T-cell (primary cell): ENCODE measurements around the gene GPD2. TPM values are rescaled to one million over a fixed set of nuclear protein-coding genes. Genes with fewer than 3 reads are reported as not detected.
"Not testable (repeated sequence)": the region's sequence is repeated elsewhere in the genome, so short reads cannot be mapped to it uniquely, and the experiment has no call there.

Source experiments
- ATAC-seq, 4 experiments: fragments of 200-7000 bp in 3 of 4; fragments of 150-1000 bp in 1 of 4; cut with Tn5 transposase; replicated peaks in 1 of 4; 1 replicate in 3 of 4; 2 replicates in 1 of 4; pipeline ENCODE4 v1.10.0; 2021; ENCODE audit warnings: moderate library complexity in 3 of 4, mild to moderate bottlenecking in 2 of 4, moderate number of reproducible peaks in 1 of 4
- CTCF ChIA-PET, 2 donors: fragments of 300-600 bp; sonication (Branson Sonifier 250); formaldehyde crosslinking; loops; one replicate each; lab custom pipeline; 2022; ENCODE audit warnings: antibody characterized with exemption in 2 of 2; lab: Charles Lee
- POLR2A ChIA-PET, 2 donors: fragments of 300-600 bp; sonication (Branson Sonifier 250); formaldehyde crosslinking; loops; one replicate each; lab custom pipeline; 2022; ENCODE audit warnings: antibody characterized with exemption in 2 of 2; lab: Charles Lee
- DNase-seq, 35 experiments: peaks; one replicate each; pipeline versions ENCODE4 v3.0.0 to v3.0.0-alpha.2; 2013 to 2023
- H3K27ac ChIP-seq: one replicate; pipeline ENCODE4 v1.5.1; 2013; ENCODE audit warnings: low read length
- H3K27me3 ChIP-seq, 2 experiments: replicated peaks in 1 of 2; 1 replicate in 1 of 2; 2 replicates in 1 of 2; pipeline versions ENCODE4 v1.6.1 to v1.7.0; 2013; ENCODE audit warnings: low read length in 1 of 2, mixed read lengths in 1 of 2; ENCODE audit not compliant: control insufficient read depth in 2 of 2, insufficient read depth in 2 of 2; ENCODE audit errors: extremely low read depth in 1 of 2
- H3K36me3 ChIP-seq, 2 donors: 1 replicate in 1 of 2; 2 replicates in 1 of 2; pipeline versions ENCODE4 v1.6.1 to v1.7.0; 2013; ENCODE audit warnings: low read length in 1 of 2; ENCODE audit not compliant: control insufficient read depth in 2 of 2, insufficient read depth in 1 of 2; ENCODE audit errors: extremely low read depth in 1 of 2
- H3K4me1 ChIP-seq, 2 experiments: 1 replicate in 1 of 2; 2 replicates in 1 of 2; pipeline versions ENCODE4 v1.6.1 to v1.7.0; 2013; ENCODE audit warnings: low read length in 2 of 2, mixed read lengths in 1 of 2; ENCODE audit not compliant: insufficient read depth in 2 of 2, control insufficient read depth in 1 of 2; ENCODE audit errors: extremely low read depth in 1 of 2
- H3K4me3 ChIP-seq, 2 donors: 1 replicate in 1 of 2; 2 replicates in 1 of 2; pipeline versions ENCODE4 v1.5.1 to v1.7.0; 2013; ENCODE audit warnings: mild to moderate bottlenecking in 2 of 2, low read length in 1 of 2, moderate library complexity in 1 of 2; ENCODE audit not compliant: control insufficient read depth in 1 of 2; ENCODE audit errors: extremely low read depth in 1 of 2
- H3K9me3 ChIP-seq: 2 replicates; pipeline ENCODE4 v1.7.0; 2013
- H3K27ac Mint-ChIP-seq, 2 donors: one replicate each; pipeline ENCODE4 v1.8.0; 2020 to 2021; ENCODE audit warnings: mild to moderate bottlenecking in 2 of 2, mixed read lengths in 2 of 2
- H3K27me3 Mint-ChIP-seq, 2 donors: one replicate each; pipeline ENCODE4 v1.8.0; 2021 to 2022; ENCODE audit warnings: mixed read lengths in 2 of 2
- H3K36me3 Mint-ChIP-seq: one replicate; pipeline ENCODE4 v1.8.0; 2021; ENCODE audit warnings: mixed read lengths
- H3K4me1 Mint-ChIP-seq, 3 donors: one replicate each; pipeline ENCODE4 v1.8.0; 2020 to 2022; ENCODE audit warnings: mixed read lengths in 3 of 3, mild to moderate bottlenecking in 1 of 3
- H3K4me3 Mint-ChIP-seq, 3 donors: one replicate each; pipeline ENCODE4 v1.8.0; 2020 to 2022; ENCODE audit warnings: mild to moderate bottlenecking in 3 of 3, mixed read lengths in 3 of 3, moderate library complexity in 3 of 3
- H3K9me3 Mint-ChIP-seq, 3 donors: one replicate each; pipeline ENCODE4 v1.8.0; 2020 to 2022; ENCODE audit warnings: mixed read lengths in 3 of 3
- WGBS: methylation state at CpG from one replicate; pipeline ENCODE4 v1.1.5; 2013; ENCODE audit warnings: missing lambda C conversion rate; ENCODE audit not compliant: insufficient coverage; 5-methylcytosine and 5-hydroxymethylcytosine counted together
- total RNA-seq, 35 experiments: library from RNA in 6 of 35; stranded (reverse) in 6 of 35; fragments of 120-200 nt in 1 of 35; gene quantifications; one replicate each; pipeline versions ENCODE4 v1.2.1 to v1.2.4 and lab custom pipeline; 2013 to 2026

GPD2 gene
- total RNA-seq, 5 donors from 2014 or later (not counting 1 experiment from before 2014, with no cell fraction given), result 9.2 to 12.8 (median 10.5) TPM

- no peaks in the 10 kb centered on the region for H3K9me3 Mint-ChIP-seq
- ATAC-seq (no peak), DNase-seq (no peak)
- Histone ChIP-seq H3K4me1 (no peaks in the 10 kb centered on the region), H3K9me3 (no peaks in the 10 kb centered on the region), H3K27me3 (no peaks in the 10 kb centered on the region), H3K4me3 (no peak overlapping the region), H3K36me3 (no peaks in the 10 kb centered on the region), H3K27ac (no peak overlapping the region)
- H3K4me1 Mint-ChIP-seq, result no peaks in the 10 kb centered on the region
- no CpG with 5 or more reads among the region's 1 CpG for WGBS
- H3K27me3 Mint-ChIP-seq, result peaks cover 3 to 5% of the 10 kb centered on the region in 2 donors
- ChIA-PET POLR2A (no interaction called here), CTCF (no interaction called here)
- no peak overlapping the region for H3K27ac Mint-ChIP-seq
- H3K4me3 Mint-ChIP-seq, result no peak overlapping the region
- H3K36me3 Mint-ChIP-seq, result no peaks in the 10 kb centered on the region
Measured at GRCh38 chr2:156598563-156598962, 162.4 kb downstream of the GPD2 start.

DNA sequence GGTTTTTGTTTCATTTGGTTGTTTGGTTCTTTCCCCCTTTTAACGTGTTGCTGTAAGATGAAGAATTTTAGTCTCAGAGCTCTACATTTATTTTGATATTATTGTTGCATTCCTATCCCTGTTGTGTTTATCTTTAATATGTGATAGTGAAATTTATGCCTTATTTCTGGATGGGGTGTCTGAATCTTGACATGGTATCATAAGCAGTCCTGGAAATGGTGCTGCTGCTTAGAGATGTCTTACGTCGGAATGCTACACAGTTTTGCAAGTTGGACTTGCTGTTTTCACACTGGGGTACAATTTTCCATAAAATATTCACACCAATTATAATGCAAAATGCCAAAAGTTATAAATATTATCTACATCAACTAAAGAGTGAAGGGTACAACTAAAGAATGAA is 164.0 kb downstream of the GPD2 start:
- Histone ChIP-seq H3K4me3 (no peak overlapping the region), H3K27ac (no peak overlapping the region), H3K4me1 (no peaks in the 10 kb centered on the region), H3K27me3 (no peaks in the 10 kb centered on the region), H3K36me3 (no peaks in the 10 kb centered on the region), H3K9me3 (no peaks in the 10 kb centered on the region)
- H3K36me3 Mint-ChIP-seq, result no peaks in the 10 kb centered on the region
- POLR2A ChIA-PET, result no interaction called here
- H3K4me3 Mint-ChIP-seq, result no peak overlapping the region
- no peak for ATAC-seq
- CTCF ChIA-PET, result interaction anchor here in 1 of 2 donors (0.6 kb wide), 1 partner anchor 27 kb away, joined by 3 read pairs; no protein-coding TSS in a partner anchor
- DNase-seq, result no peak
- H3K4me1 Mint-ChIP-seq, result no peaks in the 10 kb centered on the region
- no peaks in the 10 kb centered on the region for H3K9me3 Mint-ChIP-seq
- H3K27me3 Mint-ChIP-seq, result peaks cover 3 to 7% of the 10 kb centered on the region in 2 donors
- WGBS, result no CpG with 5 or more reads among the region's 3 CpGs
- no peak overlapping the region for H3K27ac Mint-ChIP-seq

- H3K36me3 Mint-ChIP-seq, result no peaks in the 10 kb centered on the region
- H3K4me3 Mint-ChIP-seq, result no peak overlapping the region
- H3K27ac Mint-ChIP-seq, result no peak overlapping the region
- ChIA-PET CTCF (no interaction called here), POLR2A (no interaction called here)
- H3K4me1 Mint-ChIP-seq, result no peaks in the 10 kb centered on the region
- Histone ChIP-seq H3K36me3 (no peaks in the 10 kb centered on the region), H3K9me3 (no peaks in the 10 kb centered on the region), H3K27ac (no peak overlapping the region), H3K4me1 (no peaks in the 10 kb centered on the region), H3K27me3 (no peaks in the 10 kb centered on the region), H3K4me3 (no peak overlapping the region)
- DNase-seq, result no peak
- H3K9me3 Mint-ChIP-seq, result no peaks in the 10 kb centered on the region
- no peak for ATAC-seq
- 100% methylated on average over 3 of the region's 6 CpGs for WGBS
- H3K27me3 Mint-ChIP-seq, result peaks cover 7 to 15% of the 10 kb centered on the region in 2 donors
Measured at GRCh38 chr2:156601855-156602551, 165.8 kb downstream of the GPD2 start.

DNA sequence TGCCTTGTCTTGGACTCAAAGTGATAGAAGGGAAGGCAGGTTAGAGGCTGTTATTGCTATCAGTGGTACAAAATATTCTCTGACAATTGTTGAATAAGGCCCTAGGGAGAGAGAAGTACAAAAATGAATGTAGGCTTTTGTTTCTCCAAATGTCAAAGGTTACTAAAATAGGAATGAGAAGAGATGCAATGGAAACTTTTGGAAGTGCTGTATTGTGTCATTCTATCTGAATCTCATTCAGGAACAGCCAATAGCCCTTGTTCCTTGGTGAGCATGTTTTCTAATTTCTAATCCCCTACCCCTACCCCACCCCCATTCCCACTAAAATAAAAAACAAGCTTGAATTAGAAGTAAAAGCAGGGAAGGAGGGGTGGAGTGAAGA is 166.4 kb downstream of the GPD2 start:
- Histone ChIP-seq H3K36me3 (no peaks in the 10 kb centered on the region), H3K9me3 (no peaks in the 10 kb centered on the region), H3K4me1 (no peaks in the 10 kb centered on the region), H3K27me3 (no peaks in the 10 kb centered on the region), H3K27ac (no peak overlapping the region), H3K4me3 (no peak overlapping the region)
- ATAC-seq (no peak), DNase-seq (no peak)
- Mint-ChIP-seq H3K4me1 (no peaks in the 10 kb centered on the region), H3K27me3 (peaks cover 7 to 15% of the 10 kb centered on the region in 2 donors), H3K36me3 (no peaks in the 10 kb centered on the region), H3K9me3 (no peaks in the 10 kb centered on the region), H3K27ac (no peak overlapping the region), H3K4me3 (no peak overlapping the region)
- CTCF ChIA-PET, result interaction anchor here in 1 of 2 donors (0.6 to 1.4 kb wide), 2 partner anchors 9 to 13 kb away, joined by 5 to 7 read pairs; no protein-coding TSS in a partner anchor
- POLR2A ChIA-PET, result interaction anchor here in 1 of 2 donors (0.6 kb wide), 1 partner anchor 262 kb away, joined by 4 read pairs; no protein-coding TSS in a partner anchor

- Histone ChIP-seq H3K9me3 (no peaks in the 10 kb centered on the region), H3K4me3 (no peak overlapping the region), H3K36me3 (no peaks in the 10 kb centered on the region), H3K27me3 (peaks cover 0 to 2% of the 10 kb centered on the region in 2 experiments), H3K27ac (no peak overlapping the region), H3K4me1 (no peaks in the 10 kb centered on the region)
- Mint-ChIP-seq H3K4me1 (no peaks in the 10 kb centered on the region), H3K27me3 (peaks cover 0 to 2% of the 10 kb centered on the region in 2 donors), H3K9me3 (no peaks in the 10 kb centered on the region), H3K4me3 (no peak overlapping the region), H3K27ac (no peak overlapping the region), H3K36me3 (no peaks in the 10 kb centered on the region)
- CTCF ChIA-PET, result no interaction called here
- DNase-seq (no peak), ATAC-seq (no peak)
- 76% methylated on average over 2 of the region's 2 CpGs for WGBS
- POLR2A ChIA-PET, result no interaction called here
Measured at GRCh38 chr2:156615836-156616322, 179.7 kb downstream of the GPD2 start.

- H3K27me3 Mint-ChIP-seq, H3K4me1 Mint-ChIP-seq, ATAC-seq, H3K27ac Mint-ChIP-seq, H3K9me3 ChIP-seq, H3K36me3 Mint-ChIP-seq, H3K4me3 Mint-ChIP-seq, H3K27me3 ChIP-seq, H3K36me3 ChIP-seq, DNase-seq, H3K9me3 Mint-ChIP-seq, H3K4me3 ChIP-seq, H3K4me1 ChIP-seq, H3K27ac ChIP-seq, POLR2A ChIA-PET: not testable (repeated sequence)
- WGBS, result 99% methylated on average over 26 of the region's 33 CpGs
- CTCF ChIA-PET, result interaction anchor here in 1 of 2 donors (0.6 kb wide), 1 partner anchor 59 kb away, joined by 6 read pairs; no protein-coding TSS in a partner anchor
Measured at GRCh38 chr2:156618071-156618470, 181.9 kb downstream of the GPD2 start.
